Pancreas (tissue), 10 donors: ENCODE results near the gene CDH13. TPM values are rescaled to one million over a fixed set of nuclear protein-coding genes. Genes with fewer than 3 reads are reported as not detected.

Source experiments
- ATAC-seq, 4 donors: fragments of 200-7000 bp; cut with Tn5 transposase; one replicate each; pipeline versions ENCODE4 v1.8.0 to v1.9.1; 2020; ENCODE audit warnings: mild to moderate bottlenecking in 4 of 4, moderate library complexity in 4 of 4
- DNase-seq, 6 donors: peaks; one replicate each; pipeline ENCODE4 v3.0.0-alpha.2; 2020
- FAIRE-seq: peaks from 2 replicates; lab custom pipeline; 2012; peaks lifted over from hg19 to GRCh38; lab: Jason Lieb, UNC
- H3K27ac ChIP-seq, 4 donors: fragments of 200-600 bp; sonication (generic); 1 replicate in 3 of 4; 2 replicates in 1 of 4; pipeline versions ENCODE4 v1.5.0 to v1.8.0; 2020
- H3K27me3 ChIP-seq, 4 donors: fragments of 200-600 bp; one replicate each; pipeline ENCODE4 v1.8.0; 2021
- H3K36me3 ChIP-seq, 3 donors: fragments of 200-600 bp; sonication (generic) in 1 of 3; one replicate each; pipeline versions ENCODE4 v1.5.0 to v1.8.0; 2020 to 2021
- H3K4me1 ChIP-seq, 3 donors: fragments of 200-600 bp; one replicate each; pipeline ENCODE4 v1.8.0; 2021
- H3K4me3 ChIP-seq, 4 donors: fragments of 200-600 bp; sonication (generic) in 2 of 4; one replicate each; pipeline versions ENCODE4 v1.5.0 to v1.8.0; 2020 to 2021
- H3K9me3 ChIP-seq, 4 donors: fragments of 200-600 bp; one replicate each; pipeline ENCODE4 v1.8.0; 2021
- WGBS, 2 donors: extraction: QIAGEN DNeasy Blood & Tissue Kit; methylation state at CpG; one replicate each; pipeline ENCODE4 v1.1.7; 2013; 5-methylcytosine and 5-hydroxymethylcytosine counted together
- intact Hi-C, 3 donors: fragments of 100-400 bp; cut with DNase I; formaldehyde crosslinking; loops; one replicate each; pipeline versions ENCODE4 v1.11.1 to v1.14.2; 2022
- polyA plus RNA-seq, 2 donors: library from polyadenylated mRNA; stranded (reverse); fragments of 200-250 nt; gene quantifications; one replicate each; pipeline ENCODE4 v1.2.3, GENCODE V29; 2013
- total RNA-seq, 6 donors: library from RNA; stranded (reverse); fragmentation: NEBNext Ultra II Directional in 4 of 6; extraction: Animal tissue kit (Norgen Biotek cat#: 25700) in 4 of 6; gene quantifications; one replicate each; pipeline versions ENCODE4 v1.2.1 to v1.2.4, GENCODE V29; 2021 to 2023
- TF ChIP-seq, protein P1 (sequence below), 4 donors: fragments of 200-600 bp; sonication (generic) in 3 of 4; IDR thresholded peaks; one replicate each; pipeline versions ENCODE4 v1.5.0 to v1.8.0; 2021; ENCODE audit warnings: antibody characterized with exemption in 4 of 4
- donor health status: healthy with polysubstance abuse.
- donor health status: DM: no; HTN: no; CAD: no; lungs with moderate emphysema.
- donor health status: DM: no; HTN: no; CAD: no.
- donor health status: control.
- donor health status: control.
- donor health status: Bipolar disorder and iron deficiency.
- donor health status: DM: yes; HTN: yes; CAD: no.
- donor health status: DM: no; HTN: no; CAD: no.
- donor health status: DM: no; HTN: no; CAD: no.
- donor health status: DM: yes; HTN: yes; CAD: no.

CDH13 gene
- total and polyA plus RNA-seq, 8 donors: 0.12 to 1.0 (median 0.37) TPM

DNA sequence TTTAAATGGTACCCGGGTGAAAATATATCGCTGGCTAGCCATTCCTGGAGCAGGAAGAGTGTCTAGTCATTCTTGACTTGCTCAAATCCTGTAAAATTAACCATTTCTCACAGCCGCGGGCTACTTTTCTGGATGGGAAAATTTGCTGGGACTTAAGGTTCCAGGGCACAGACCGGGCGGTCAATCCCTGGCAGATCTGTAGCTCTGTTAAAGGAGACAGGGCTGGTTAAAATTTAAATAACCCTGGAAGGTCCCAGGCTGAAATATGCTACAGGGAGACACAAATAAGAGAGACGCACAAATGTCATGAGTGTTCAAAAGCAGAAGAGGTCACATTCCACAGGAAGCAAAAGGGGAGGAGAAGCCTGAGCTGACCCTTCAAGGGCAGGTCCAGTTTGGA, 951.4 kb downstream of the CDH13 start:
- Histone ChIP-seq H3K36me3 (no peaks in the 10 kb centered on the region), H3K4me1 (no peaks in the 10 kb centered on the region), H3K27me3 (peaks cover 0 to 7% (median 2%) of the 10 kb centered on the region in 4 donors), H3K27ac (no peak overlapping the region), H3K9me3 (no peaks in the 10 kb centered on the region), H3K4me3 (no peak overlapping the region)
- DNase-seq: no peak
- intact Hi-C loops: no loop called here
- no peak for ATAC-seq
- WGBS, 2 donors: 59 to 60% methylated on average over 7 of the region's 7 CpGs
- FAIRE-seq: no peak
- TF ChIP-seq, protein P1, sequence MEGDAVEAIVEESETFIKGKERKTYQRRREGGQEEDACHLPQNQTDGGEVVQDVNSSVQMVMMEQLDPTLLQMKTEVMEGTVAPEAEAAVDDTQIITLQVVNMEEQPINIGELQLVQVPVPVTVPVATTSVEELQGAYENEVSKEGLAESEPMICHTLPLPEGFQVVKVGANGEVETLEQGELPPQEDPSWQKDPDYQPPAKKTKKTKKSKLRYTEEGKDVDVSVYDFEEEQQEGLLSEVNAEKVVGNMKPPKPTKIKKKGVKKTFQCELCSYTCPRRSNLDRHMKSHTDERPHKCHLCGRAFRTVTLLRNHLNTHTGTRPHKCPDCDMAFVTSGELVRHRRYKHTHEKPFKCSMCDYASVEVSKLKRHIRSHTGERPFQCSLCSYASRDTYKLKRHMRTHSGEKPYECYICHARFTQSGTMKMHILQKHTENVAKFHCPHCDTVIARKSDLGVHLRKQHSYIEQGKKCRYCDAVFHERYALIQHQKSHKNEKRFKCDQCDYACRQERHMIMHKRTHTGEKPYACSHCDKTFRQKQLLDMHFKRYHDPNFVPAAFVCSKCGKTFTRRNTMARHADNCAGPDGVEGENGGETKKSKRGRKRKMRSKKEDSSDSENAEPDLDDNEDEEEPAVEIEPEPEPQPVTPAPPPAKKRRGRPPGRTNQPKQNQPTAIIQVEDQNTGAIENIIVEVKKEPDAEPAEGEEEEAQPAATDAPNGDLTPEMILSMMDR (IDR thresholded peaks at IDR 0.05): no peak

DNA sequence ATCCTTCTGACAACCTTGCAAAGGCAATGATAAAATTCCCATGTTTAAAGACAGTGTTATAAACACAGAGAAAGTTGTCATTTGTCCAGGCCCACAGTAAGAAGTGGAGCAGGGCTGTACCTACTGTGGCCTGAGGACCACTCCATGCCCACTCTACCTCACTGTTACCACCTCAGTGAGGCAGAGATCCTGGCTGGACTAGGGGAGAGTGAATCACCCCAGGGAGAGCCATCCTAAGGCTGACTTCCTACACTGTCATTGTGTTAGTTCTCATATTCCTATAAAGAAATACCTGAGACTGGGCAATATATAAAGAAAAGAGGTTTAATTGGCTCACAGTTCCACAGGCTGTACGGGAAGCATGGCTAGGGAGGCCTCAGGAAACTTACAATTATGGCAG, 952.3 kb downstream of the CDH13 start:
- Histone ChIP-seq H3K4me1 (no peaks in the 10 kb centered on the region), H3K4me3 (no peak overlapping the region), H3K27ac (no peak overlapping the region), H3K9me3 (no peaks in the 10 kb centered on the region), H3K36me3 (no peaks in the 10 kb centered on the region), H3K27me3 (peaks cover 0 to 7% (median 2%) of the 10 kb centered on the region in 4 donors)
- intact Hi-C loops: no loop called here
- 30 to 42% methylated on average over 1 of the region's 1 CpG for WGBS, 2 donors
- no peak for ATAC-seq
- DNase-seq: no peak
- FAIRE-seq: no peak
- TF ChIP-seq, protein P1 (IDR thresholded peaks at IDR 0.05): no peak

DNA sequence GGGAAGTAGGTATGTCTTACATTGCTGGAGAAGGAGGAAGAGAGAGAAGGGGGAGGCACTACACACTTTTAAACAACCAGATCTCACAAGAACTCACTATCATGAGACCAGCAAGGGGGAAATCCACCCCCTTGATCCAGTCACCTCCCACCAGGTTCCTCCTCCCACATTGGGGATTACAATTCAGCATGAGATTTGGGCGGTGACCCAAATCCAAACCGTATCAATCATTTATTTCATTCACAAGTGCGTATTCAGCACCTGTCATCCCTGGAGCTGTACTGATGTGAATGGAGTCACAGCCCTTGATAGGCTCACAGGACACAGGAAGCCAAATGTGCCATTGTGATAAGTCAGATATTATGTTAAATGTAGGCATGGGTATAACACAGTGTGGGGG, 952.7 kb downstream of the CDH13 start:
- DNase-seq (no peak), FAIRE-seq (no peak), ATAC-seq (no peak)
- WGBS, 2 donors: 49 to 58% methylated on average over 3 of the region's 3 CpGs
- Histone ChIP-seq H3K4me3 (no peak overlapping the region), H3K27ac (no peak overlapping the region), H3K27me3 (peaks cover 0 to 7% (median 2%) of the 10 kb centered on the region in 4 donors), H3K4me1 (no peaks in the 10 kb centered on the region), H3K9me3 (no peaks in the 10 kb centered on the region), H3K36me3 (no peaks in the 10 kb centered on the region)
- TF ChIP-seq, protein P1 (IDR thresholded peaks at IDR 0.05): no peak
- intact Hi-C loops: no loop called here

DNA sequence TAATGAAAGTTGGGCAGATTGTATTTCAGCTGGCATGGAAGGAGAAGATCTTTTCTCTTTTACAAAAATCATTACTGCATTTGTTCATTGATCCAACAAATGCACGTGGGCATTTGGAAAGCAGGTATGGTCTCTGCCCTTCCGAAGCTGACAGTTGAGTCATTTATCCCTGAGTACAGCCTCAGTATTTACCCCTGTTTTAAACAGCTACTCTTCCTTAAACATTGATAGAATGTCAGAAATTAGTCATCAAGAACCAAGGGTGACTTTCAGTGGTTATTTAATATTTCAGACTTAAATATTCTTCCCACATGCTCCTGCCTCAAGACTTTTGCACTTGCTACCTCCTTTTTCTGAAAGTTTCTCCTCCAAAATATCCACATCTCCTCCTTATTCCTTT, 954.3 kb downstream of the CDH13 start:
- TF ChIP-seq, protein P1 (IDR thresholded peaks at IDR 0.05): no peak
- DNase-seq (no peak), ATAC-seq (no peak), FAIRE-seq (no peak)
- Histone ChIP-seq H3K9me3 (no peaks in the 10 kb centered on the region), H3K36me3 (no peaks in the 10 kb centered on the region), H3K27ac (no peak overlapping the region), H3K4me1 (no peaks in the 10 kb centered on the region), H3K27me3 (peaks cover 0 to 7% (median 2%) of the 10 kb centered on the region in 4 donors), H3K4me3 (no peak overlapping the region)
- intact Hi-C loops: no loop called here
- 24 to 27% methylated on average over 2 of the region's 2 CpGs for WGBS, 2 donors

DNA sequence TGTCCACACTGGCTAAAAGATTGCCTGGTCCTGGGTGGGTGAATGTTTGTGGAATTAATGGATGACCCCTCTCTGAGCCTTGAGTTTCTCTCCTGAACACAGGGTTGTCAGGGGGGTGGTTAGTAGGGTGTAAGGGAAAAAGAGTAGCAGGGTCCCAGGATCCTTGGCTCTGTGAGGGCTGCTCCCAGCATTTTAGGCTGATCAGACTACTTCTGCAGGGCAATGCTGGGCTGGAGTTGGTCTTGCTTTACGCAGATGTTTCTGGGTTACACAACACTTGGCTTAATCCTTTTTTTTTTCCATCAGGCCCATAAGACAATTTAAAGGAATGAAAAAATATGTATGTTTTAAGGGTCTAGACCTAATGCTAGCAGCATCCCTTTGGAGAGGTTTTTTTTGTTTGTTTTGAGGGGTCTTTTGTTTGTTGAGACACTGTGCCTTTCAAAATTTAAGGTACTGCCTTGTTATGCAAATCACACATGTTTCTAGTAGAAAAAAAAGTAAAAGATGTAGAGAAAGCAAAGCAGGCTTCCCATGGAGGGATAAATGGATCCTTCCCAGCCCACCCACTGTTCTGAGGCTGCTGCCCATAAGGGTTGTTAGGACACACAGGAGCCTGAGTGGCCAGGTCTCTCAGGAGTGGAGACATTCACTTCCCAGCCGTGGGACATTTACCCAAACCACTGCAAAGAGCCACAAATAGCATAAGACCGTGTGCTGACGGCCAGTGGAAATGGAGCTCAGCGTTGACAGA, 955.4 kb downstream of the CDH13 start:
- DNase-seq: no peak
- H3K4me3 ChIP-seq: no peak overlapping the region
- WGBS, 2 donors: 51 to 63% methylated on average over 5 of the region's 5 CpGs
- no peaks in the 10 kb centered on the region for H3K36me3 ChIP-seq
- TF ChIP-seq, protein P1 (IDR thresholded peaks at IDR 0.05): no peak
- H3K27me3 ChIP-seq: peaks cover 0 to 4% (median under 1%) of the 10 kb centered on the region in 4 donors
- intact Hi-C loops: no loop called here
- H3K27ac ChIP-seq: no peak overlapping the region
- no peaks in the 10 kb centered on the region for H3K9me3 ChIP-seq
- FAIRE-seq: no peak
- H3K4me1 ChIP-seq: no peaks in the 10 kb centered on the region
- no peak for ATAC-seq
